Measurements from ENCODE around the gene UROC1.
"Not testable (repeated sequence)": the region's sequence is repeated elsewhere in the genome, so short reads cannot be mapped to it uniquely, and the experiment has no call there.

The UROC1 gene

DNA sequence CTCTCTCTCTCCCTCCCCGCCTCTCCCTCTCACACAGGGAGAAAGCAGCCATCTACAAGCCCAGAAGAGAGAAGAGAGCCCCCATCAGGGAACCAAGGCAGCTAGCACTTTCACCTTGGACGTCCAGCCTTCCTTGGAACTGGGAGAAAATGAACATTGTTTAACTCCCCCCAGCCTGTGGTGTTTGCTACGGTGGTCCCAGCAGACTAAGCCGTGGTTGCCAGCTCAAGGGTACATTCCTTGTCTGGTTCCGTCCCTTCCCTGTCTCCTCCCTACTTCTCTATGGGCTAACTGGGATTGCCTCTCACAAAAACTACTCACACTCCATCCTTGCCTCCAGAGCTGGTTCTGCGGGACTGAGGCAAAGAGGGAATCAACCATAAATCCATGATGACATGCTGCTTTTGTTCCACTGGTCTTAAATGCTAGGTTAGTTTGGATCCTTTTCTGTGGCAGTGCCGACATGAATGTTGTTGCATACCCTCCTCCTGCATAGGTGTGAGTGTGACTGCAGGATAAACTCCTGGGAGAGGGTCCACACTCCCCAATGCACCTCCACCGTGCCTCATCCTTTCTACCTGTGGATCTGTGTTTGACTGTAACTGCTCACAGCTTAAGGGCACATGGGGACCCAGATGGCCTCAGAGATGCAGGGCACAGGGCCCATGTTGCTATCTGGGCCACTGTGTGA is 29.1 kb upstream of the UROC1 start:
- DNase-seq, result no peak

DNA sequence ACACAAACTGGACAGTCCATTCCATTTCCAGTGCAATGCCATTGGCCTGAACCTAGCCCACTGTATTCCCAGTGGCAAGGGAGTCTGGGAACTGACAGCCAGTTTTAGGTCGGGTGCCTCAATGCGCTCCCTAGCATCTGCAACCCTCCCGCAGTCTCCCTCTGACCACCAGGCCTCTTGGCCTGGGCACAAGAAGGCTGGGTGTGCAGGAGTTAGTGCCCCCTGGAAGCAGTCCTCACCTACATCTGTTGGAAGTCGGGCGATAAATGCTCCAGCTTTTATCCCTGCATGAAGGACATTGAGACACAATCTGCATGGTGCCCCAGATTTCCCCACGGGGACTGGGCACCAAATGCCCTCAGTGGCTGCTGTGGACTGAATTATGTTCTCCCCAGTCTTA is 28.4 kb upstream of the UROC1 start:
- DNase-seq, result no peak

DNA sequence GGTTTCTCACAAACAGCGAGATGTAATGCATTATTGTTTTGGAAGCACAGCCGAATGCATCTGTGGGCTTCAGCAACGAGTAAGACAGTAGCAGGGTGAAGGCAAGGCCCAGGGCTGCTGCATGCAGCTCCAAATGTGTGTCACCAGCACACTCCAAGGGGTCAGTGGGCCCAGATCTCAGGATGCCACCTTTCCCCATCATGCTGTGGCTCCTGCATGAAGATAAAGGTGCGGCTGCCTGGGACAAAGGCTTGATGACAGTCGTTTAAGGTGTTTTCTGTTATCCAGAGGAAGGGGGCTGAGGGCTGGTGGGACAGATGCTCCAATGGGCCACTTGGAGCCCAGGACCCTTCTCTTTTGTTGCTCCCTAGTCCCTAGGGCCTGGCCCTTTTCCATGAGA is 28.0 kb upstream of the UROC1 start:
- DNase-seq, result no peak

DNA sequence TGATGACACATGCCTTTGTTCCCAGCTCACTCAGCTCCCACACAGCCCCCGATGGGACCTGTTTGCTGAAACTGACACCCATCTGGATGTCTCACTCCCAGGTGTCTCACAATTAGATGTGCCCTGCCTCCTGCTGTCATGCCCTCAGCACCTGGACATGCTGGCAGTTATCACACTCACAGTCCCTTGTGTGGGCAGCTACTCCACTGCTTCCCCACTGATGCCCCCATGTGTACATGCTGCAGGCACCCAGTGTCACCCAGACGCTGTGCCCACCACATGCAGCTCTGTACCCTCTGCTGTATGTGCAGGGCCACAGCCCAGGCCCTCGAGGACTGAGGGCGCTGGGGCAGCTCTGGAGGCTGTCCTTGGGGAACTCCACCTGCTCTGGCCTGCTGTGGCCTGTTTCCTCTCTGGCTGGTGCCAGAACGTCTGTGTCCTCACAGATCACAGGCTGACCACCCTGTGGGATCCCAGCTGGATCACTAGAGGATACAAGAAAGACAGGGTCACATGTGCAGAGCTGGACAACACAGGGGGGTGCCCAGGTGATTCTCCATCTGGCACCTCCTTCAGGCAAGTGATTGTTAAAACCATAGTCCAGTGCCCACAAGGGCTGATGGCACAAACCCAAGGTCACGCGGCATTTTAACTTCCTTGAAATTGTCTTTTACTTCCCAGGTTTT is 27.2 kb upstream of the UROC1 start:
- DNase-seq, result no peak

DNA sequence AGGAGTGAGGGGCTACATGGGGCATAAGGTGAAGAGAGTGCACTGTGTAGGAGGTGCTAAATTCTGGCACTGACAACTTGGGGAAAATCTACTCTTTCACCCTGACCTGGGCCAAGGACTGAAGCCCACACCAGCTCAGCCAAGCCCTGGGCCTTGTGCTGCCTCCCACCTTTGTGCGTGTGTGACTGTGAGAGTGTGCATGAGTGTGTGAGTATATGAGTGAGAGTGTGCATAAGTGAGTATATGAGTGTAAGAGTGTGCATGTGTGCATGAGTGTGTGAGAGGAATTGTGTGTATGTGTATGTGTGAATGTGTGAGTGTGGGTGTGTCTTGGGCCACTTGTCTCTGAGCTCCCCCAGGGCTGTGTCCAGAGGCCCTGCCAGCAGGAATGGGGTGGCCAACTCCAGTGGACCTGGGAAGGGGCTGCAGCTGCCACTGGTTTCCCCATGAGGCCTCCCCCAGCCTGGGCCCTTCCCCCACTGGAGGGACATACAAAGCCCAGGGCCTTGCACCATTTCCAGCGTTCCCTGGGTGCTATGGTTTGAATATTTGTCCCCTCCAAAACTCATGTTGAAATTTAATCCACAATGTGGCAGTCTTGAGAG is 26.0 kb upstream of the UROC1 start:
- DNase-seq, result no peak

DNA sequence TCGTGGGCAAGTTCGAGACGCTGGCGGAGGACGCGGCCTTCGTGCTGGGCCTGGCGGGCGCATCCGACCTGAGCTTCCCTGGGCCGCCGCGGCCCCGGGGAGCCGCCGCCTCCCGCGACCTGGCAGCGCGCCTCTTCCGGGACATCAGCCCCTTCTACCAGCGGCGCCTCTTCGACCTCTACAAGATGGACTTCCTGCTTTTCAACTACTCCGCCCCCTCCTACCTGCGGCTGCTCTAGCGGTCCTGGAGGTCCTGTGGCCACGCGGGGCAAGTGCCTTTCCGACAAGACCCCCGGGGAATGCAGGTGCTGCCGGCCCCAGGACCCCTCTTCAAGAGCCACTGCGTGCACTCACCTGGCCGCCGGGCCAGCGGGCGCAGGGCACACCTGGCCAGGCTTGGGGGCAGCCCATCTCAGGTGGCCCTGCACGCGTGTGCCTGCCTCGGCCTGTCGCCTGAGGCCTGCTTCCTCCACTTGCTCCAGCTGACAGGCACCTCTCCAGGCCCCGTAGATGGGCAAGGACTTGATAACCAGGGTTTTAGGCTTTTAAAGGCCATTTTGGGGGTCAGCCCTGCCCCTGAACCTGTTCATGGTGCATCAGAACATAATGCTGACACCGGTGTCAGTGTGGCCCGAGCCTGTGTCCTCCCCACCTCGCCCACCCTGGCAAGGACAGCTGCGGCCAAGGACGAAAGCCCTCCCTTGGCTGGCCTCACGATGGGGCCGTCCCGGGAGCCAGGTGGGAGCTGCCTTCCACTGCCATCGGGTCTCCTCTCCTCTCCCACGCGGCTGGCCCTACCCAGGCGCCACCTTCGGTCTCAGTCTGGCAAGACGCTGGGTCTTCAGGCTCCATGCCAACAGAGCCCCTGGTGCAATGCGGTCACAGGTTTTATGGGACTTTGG is 25.0 kb upstream of the UROC1 start:
- no peak for DNase-seq

DNA sequence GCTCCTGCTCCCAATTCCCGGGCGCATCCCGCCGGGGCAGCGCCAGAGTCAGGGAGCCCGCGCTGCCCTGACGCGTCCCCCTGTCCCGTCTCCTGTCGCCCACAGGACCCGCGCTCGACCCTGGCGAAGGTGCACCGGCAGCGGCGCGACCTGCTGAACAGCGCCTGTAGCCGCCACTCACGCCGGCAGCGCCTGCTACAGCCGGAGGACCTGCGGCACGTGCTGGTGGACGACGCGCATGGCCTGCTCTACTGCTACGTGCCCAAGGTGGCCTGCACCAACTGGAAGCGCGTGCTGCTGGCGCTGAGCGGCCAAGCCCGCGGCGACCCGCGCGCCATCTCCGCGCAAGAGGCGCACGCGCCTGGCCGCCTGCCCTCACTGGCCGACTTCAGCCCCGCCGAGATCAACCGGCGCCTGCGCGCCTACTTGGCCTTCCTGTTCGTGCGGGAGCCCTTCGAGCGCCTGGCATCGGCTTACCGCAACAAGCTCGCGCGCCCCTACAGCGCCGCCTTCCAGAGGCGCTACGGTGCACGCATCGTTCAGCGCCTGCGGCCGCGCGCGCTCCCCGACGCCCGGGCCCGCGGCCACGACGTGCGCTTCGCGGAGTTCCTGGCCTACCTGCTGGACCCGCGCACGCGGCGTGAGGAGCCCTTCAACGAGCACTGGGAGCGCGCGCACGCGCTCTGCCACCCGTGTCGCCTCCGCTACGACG is 24.2 kb upstream of the UROC1 start:
- no peak for DNase-seq

DNA sequence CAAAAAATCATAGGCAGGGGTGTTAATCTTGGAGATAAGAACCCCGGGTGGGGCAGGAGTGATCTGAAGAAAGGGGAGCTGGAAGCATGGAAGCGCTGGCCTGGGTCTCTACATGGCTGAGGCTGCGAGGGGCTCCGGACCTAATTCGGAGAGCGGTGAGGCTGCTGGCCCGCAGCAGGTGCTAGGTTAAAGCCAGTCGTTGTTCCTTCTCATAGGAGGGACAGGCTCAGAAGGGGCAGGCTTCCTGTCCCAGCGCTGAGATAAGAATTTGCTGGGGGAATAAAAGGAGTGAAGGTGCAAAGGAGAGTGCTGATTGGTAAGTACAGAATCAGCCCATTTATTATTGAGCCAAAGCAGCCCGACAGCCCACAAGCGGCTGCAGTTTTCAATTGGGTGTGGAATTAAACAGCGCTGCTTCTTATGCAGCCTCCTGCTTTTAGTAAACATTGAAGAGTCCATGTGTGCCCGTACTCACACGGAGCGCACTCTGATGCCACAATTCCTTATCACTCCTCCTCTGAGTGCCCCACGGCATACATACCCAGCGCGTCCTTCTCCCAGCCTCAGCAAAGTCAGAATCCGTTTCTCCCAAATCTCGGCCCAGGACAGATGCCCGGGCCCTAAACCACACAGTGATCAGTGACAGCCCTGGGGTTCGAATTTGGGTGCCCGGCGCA is 23.5 kb upstream of the UROC1 start:
- DNase-seq, result no peak

DNA sequence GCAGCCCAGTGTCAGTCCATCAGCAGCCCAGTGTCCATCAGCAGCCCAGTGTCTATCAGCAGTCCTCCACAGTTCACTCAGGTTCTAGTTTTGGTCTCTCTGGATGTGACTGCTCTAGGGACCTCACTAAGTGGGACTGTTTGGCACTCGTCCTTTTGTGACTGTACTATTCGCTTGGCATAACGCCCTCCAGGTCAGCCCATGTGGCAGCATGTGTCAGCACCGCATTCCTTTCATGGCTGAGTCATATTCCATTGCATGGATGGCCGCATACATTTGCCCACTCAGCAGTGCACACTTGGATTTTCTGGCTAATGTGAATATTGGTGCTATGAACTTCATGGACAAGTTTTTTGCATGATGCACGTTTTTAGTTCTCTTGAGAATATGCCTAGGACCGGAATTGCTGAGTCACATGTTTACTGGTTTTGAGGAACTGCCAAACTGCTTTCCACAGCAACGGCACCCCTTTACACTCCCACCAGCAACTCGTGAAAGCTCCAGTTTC is 22.8 kb upstream of the UROC1 start:
- no peak for DNase-seq

DNA sequence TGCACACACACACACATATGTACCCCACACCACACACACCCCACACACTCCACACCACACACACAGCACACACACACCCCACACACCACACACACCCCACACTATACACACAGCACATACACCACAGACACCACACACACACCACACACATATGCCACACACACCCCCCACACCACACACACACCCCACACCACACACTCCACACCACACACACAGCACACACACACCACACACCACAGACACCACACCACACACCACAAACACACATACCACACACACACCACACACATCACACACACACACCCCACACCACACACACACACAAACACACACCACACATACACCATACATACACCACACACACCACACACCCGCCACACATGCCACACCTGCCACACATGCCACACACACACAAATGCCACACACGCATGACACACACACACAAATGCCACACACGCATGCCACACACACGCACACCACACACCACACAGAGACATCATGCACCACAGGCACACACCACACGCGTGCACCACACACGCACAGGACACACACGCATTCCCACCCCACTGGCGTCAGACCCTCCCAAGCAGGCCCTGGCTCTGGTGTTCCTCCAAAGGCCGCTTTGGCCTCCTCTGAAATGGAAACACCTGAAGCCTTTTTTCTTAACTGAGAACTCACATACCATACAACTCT is 22.1 kb upstream of the UROC1 start:
- DNase-seq, result no peak

DNA sequence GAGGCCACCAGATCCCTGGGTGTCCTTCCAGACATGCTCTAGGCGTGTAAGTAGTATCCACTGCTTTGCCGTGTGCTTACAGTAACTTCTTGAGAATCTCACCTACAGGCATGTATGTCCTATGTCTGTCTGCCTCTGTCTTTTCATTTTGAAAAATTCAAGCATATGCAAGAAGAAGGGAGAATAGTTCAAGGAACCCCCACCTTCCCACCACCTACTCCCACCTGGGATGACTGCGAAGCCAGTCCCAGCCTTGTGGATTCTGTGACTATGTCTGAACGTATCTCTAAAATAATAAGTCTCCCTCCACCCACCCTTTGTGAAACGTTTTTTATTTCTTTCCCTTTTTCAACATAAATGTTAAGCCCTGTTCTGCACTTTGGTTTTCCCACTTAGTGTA is 21.4 kb upstream of the UROC1 start:
- DNase-seq, result no peak

DNA sequence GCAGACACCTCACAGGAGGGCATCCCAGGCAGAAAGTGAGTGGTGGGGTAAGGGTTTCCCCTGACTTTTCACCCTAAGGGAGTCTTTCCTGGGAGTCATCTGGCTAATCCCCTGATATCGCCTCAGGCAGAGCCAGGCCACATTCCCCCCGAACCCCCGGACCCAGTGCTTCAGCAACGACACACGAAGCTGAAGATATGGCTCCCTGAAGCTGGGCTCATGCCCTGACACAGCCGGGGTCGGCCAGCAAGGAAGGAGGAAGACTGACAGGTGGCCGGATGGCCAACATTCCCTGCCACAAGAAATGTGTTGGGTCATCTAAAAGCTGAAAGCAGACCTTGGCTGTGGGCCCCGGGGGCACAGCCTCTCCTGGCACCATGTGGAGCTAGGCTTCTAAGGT is 20.7 kb upstream of the UROC1 start:
- no peak for DNase-seq

DNA sequence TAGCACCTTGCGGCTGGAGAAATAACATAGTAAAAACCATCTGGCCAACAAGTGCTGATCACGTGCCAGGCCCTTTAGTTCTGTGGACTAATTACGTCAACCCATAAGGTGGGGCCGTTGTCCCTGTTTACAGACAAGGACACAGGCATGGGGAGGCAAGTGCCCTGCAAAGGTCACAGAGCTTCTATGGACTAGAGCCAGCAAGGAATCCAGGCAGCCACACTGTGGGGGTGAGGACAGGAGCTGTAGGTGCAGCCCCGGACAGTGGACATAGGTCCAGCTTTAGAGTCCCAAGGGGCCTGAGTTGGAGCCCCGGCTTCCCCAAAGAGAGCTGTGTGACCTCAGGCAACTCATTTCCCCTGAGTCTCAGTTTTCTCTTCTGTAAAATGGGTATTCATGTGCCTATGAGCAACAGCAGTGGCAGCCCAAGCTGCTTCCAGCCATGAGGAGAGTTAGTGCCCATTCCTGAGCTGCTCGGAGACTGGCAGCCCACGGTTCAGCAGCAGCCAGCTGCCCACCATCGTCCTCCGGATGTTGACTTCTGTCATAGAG is 20.2 kb upstream of the UROC1 start:
- DNase-seq, result no peak

DNA sequence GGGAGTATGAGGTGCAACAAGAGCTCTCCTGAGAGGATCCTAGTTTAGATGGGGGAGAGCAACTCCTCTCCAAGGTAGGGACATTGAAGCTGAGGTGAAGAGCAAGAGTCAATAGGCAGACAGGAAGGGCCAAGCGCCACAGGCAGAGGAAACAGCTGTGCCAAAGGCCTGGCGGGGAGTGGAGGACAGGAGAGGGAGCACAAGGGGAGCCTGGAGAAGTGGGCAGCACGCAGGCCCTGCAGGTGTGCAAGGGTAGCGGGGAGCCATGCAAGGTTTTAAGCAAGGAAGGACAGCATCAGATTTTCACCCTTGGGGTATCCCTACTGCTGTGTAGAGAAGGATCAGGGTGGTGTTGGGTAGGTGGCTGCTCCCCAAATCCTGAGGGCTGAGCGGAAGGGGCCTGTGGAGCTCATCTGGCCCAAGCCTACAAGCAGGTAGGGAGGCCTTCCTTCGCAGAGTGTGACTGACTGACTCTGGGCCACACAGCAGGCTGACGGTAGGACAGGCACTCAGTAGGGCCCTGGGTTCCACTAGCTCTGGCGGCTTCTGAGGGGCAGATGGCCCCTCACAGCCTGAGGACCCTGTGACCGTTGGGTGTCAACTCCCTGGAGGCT is 19.6 kb upstream of the UROC1 start:
- DNase-seq, result no peak

DNA sequence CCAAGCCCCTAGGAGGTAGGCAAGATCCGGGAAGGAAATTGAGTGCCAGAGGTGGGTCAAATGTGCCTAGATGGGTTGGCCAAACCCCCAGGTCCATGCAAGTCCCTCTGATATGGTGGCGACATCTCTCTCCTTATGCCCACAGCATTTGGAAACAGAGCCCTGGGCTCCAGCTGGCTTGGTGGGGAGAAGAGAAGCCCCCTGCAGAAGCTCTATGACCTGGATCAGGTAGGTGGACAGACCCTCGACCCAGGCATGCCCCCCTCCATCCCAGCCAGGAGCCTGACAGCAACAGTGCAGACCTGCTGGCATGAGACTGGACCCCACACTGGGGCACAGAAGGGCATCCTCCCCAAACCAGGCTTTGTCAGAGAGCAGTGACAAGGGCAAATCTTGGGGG is 18.6 kb upstream of the UROC1 start:
- no peak for DNase-seq

DNA sequence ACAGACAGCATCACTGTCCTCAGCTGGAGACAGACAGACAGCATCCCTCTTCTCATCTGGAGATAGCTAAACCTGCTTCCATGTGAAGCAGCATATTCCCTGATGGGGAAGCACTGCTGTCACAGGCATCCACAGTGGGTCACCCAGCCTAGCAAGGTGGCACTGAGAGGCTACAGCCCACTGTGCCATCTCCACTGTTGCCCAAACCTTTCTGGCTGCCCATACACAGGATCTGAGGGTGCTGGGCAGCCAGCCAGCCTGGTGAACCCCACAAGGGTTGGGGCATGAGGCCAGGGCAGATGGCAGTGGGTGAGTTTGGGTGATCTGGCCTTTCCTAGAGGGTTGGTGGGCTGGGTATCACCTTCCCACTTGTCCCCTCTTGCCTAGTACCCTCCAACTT is 18.1 kb upstream of the UROC1 start:
- DNase-seq, result no peak

DNA sequence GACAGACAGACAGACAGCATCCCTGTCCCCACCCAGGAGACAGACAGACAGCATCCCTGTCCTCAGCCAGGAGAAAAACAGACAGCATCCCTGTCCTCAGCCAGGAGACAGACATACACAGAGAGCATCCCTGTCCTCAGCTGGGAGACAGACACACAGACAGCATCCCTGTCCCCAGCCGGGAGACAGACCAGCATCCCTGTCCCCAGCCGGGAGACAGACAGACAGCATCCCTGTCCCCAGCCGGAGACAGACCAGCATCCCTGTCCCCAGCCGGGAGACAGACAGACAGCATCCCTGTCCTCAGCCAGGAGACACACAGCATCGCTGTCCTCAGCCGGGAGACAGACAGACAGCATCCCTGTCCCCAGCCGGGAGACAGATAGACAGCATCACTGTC is 17.1 kb upstream of the UROC1 start:
- not testable (repeated sequence) for DNase-seq

DNA sequence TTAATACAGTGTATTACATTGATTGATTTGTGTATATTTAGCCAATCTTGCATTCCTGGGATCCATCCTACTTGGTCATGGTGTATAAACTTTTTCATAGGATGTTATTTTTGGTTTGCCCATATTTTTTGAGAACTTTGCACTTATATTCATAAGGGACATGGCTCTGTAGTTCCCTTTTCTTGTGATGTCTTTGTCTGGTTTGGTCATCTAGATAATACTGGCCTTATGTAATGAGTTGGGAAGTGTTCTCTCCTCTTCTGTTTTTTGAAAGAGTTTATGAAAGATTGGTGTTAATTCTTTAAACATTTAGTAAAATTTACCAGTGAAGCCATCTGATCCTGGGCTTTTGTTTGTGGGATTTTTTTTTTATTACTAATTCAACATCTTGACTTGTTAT is 15.9 kb upstream of the UROC1 start:
- DNase-seq, result no peak

DNA sequence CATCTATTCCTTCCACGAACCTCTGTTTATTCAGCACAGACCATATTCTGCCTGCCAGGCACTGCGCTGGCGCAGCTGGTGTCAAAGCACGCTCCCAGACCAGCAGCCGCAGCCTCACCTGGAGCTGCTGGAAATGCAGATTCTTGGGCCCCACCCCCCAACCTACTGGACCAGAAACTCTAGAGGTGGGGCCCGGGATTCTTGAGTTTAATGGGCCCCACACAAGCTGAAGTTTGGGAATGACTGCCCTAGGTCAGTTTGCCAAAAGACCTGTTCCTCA is 13.4 kb upstream of the UROC1 start:
- no peak for DNase-seq

DNA sequence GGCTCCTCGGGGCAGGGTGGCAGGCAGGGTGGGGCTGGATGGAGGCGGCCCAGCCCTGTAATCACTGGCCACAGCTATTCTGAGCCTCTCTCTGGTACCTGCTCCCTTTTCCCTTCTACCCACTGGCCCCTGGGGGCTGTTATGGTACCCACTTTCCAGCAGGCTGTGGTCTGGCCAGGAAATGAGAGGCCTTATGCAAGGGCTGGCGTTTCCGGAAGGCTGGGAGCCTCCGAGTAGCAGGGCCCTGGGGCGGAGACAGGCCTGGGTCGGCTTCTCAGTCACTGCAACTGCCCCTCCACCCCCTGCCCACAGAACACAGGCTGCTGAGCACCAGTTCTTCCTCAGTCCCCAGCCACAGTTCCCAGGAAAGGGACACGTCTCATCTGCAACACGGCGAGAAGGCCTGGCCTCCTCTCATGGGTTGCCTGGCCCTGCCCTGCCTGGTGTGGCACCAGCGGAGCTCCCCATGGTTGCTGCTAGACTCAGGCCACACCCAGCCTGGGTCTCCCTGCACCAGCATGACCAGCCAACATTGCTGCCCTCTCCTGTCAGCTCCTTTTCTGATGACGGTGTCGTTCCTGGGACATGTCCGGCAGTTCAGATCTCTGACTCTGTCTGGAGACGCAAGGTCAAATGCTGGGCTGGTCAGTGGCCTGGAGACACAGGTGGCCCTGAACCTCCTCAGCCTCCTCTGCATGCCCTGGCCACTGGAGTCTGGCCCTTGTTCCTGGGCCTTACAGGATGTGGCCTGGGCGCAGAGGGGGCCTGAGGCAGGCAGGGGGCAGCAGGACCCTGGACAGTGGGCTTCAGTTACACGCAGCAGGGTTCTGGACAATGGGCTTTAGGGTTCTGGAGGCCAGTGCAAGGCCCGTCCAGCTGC is 12.8 kb upstream of the UROC1 start:
- peak; percentile 40 for DNase-seq

Data from CD4-positive, alpha-beta T cell treated with Interferon gamma for 1 hour (primary cell).